GM18499 (cell line): Measurements from ENCODE around the gene GPER1.
"Not testable (repeated sequence)": the region's sequence is repeated elsewhere in the genome, so short reads cannot be mapped to it uniquely, and the experiment has no call there.

ENCODE experiments used
- ATAC-seq: cut with Tn5 transposase; IDR thresholded peaks from one replicate; pipeline ENCODE4 v1.9.1; 2021; ENCODE audit warnings: moderate number of reproducible peaks; ENCODE audit not compliant: insufficient read depth, unreplicated experiment

Gene GPER1

DNA sequence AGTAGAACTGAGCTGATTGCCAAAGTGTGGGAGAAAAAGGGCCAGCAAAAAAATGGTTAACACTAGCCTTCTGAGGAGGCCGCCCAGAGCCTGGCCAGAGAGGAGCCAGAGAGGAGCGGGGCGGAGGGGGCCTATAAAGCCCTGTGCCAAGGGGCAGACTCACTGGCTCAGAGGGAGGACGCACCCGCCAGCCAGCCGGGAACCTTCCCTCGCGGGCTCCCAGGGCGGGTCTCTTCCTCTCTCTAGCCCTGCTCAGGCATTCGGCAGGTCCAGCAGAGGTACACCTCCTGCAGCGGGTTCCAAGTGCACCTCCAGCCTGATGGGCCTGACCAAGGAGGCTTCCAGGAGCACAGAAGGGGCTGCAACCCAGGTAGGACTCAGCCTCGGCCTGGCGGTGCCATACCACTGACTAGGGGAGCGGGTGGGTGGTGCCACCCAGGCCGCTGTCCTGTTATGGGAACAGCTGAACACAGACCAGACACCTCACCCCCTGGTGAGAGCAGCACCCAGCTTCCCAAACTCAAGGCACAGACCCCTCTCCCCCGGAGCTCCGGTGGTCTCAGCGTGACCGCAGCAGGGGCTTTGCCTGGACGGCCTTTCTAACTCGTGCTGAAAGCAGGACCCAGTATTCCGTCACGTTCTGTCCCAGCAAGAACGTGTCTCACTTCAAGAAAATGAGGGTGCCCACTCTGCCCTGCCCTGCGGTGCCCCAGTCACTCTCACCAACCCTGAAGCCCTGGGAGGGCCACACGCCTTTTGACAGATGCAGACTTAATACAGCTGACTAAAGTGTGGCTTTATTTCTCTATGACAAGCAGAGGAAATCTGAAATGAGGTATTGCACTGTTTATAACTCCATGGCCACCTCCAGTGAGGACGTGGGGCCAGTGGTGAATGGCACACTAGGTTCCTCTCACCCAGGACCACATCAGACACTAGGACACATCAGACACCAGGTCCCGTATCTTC is at the start of gene GPER1:
TSS of gene GPER1 (plus strand) at position 162 of the 969 bp plus-strand sequence. CDS start 3,616 bp downstream, outside the sequence.
- ATAC-seq: no peak

DNA sequence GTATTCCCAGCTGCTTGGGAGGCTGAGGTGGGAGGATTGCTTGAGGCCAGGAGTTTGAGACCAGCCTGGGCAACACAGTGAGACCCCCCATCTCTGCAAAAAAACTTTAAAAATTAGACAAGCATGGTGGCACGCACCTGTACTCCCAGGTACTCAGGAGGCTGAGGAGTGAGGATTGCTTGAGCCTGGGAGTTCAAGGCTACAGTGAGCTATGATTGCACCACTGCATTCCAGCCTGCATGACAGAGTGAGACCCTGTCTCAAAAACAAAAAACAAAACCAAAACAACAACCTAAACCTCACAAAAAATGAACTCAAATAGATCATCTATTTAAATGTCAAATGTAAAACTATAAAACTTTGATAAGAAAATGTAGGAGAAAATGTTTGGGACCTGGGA is 47.7 kb upstream of the GPER1 start:
- not testable (repeated sequence) for ATAC-seq

DNA sequence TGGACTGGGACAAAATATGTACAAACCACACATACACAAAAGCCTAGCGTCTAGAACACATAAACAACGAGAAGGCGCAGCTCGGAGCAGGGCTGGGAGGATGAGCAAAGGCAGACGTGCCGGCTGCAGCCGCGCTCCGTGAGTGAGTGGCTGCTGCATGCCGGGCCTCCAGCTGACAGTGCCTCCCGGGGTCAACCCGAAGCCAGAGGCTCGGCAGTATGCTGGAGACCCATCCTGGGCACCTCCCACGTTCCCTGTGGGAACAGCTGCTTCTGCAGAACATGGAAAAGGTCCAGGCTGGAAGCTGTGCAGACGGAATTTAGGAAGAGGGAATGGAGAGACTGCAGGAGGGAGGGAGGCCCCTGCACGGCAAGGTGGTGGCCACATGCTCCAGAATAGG is 47.1 kb upstream of the GPER1 start:
- ATAC-seq: no peak

DNA sequence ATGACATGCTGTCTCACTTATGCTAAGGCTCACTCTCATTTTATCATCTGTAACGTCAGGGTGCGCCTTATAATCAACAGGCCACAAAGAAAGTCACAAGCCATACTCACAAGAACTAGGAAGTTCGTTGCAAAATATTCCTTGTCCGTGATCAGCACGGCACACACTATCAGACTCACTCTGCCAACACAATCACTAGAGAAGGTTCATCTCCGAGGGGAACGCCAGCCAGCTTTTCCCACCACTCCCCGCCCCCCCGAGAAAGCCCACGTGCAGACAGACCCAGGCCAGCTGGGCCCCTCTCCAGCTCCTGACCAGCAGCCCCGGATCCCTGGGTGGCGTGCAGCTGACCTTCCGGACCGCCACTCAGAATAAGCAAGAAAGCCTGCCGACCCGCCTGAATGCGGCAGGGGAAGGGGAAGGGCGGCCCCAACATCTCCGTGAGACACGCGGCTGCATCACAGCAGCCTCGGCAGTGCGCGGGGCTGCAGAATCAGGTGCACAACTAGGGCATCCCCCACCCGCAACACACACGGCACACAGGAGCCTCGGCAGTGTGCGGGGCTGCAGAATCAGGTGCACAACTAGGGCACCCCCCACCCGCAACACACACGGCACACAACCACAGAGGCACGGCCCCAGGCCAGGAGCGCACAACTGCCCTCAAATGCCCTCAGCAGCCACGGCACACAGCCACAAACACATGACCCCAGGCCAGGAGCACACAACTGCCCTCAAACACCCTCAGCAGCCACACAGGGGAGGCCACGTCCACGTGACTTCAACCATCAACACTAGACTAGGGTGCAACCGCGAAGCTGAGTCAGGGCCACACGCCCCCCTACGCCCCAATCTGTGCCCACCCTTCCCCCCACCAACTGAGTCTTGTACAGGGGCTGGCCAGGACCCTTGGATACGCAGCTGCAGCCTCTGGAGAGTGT is 46.1 kb upstream of the GPER1 start:
- no peak for ATAC-seq

DNA sequence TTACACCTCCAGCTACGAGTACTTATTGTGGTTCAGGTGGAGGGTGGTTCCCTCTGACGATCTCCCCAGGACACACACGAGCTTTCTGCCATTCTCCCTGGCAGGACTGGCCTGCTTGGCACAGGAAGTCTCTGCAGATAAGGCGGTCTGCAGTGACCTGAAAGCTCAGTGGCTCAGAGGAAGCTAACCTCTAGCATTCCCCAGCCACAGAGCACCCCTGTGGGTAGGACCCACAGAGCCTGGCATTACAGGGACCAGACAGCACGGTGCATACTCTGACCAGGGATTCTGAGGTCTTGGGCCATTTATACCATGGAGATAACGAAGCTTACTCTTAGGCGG is 45.5 kb upstream of the GPER1 start:
- no peak for ATAC-seq

DNA sequence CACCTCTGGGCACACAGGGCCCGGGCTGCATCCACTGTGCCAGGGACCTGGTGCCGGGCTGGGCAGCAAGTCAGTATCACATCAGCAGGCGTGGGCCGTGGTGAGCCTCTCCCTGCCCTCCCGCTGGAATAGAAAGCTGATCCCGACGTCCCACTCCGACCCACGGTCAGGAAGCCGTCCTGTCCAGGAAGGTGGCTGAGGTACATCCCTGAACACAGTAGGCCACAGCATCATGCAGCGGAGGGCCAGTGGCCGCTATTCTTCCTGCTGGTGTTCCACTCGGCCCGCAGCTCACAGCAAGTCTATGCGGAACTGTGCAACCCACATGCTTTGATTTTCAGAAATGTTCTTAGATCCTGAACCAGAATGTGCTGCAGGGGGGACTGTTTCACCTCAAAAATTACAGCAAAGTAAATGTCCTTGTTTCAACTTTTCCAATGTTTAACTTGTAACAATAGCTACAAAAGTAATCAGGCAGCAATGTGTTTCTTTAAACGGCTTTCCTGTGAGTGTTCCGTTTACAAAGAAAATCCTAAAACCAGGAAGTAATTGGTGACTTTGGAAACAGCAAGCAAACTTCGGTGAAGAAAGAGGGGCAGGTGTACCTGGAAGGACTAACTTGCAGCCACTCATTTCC is 44.2 kb upstream of the GPER1 start:
- no peak for ATAC-seq

DNA sequence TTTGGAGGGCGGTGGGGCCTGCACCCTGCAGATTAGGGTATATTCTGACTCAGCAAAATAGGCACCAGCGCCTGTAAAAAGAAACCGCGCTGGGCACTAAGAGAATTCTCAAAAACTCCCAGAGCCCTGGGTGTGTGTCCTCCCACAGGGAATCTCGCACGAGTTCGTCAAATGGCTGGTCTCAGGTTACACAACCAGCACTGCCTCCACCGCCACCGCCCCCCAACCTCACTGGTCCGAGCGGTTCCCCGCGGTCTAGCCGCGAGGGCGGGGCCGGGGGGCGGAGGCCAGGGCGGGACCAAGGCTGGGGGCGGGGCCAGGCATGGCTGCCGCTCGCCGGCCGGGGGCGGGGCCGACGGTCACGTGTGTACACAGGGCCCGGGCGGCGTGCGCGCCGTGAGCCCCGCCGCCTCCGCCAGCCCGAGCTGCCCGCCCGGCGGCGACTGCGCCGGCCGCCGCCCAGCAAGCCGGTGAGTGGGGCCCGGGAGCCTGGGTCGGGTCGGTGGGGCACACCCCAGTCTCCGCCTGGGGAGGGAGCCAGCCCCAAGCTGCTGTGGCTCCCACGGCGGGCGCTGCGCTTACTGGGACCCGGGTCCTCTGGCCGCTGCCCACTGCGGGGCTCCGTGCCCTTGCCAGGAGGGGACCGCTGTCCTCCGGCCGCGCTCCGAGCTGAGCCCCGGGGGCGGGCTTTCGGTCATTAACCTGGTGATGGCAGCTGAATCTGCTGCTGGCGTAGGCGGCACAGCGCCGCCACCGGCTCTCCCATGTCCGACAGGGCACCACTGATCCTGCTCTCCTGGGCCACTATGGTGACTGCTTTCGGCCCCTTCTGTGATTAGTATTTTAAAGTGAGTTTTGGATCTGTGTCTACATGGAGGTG is 43.5 kb upstream of the GPER1 start, which contains the start of gene GPR146:
TSS of gene GPR146 (plus strand) at position 358 of the 880 bp plus-strand sequence. CDS start 12,970 bp downstream, outside the sequence.
- peak; percentile 52 for ATAC-seq

DNA sequence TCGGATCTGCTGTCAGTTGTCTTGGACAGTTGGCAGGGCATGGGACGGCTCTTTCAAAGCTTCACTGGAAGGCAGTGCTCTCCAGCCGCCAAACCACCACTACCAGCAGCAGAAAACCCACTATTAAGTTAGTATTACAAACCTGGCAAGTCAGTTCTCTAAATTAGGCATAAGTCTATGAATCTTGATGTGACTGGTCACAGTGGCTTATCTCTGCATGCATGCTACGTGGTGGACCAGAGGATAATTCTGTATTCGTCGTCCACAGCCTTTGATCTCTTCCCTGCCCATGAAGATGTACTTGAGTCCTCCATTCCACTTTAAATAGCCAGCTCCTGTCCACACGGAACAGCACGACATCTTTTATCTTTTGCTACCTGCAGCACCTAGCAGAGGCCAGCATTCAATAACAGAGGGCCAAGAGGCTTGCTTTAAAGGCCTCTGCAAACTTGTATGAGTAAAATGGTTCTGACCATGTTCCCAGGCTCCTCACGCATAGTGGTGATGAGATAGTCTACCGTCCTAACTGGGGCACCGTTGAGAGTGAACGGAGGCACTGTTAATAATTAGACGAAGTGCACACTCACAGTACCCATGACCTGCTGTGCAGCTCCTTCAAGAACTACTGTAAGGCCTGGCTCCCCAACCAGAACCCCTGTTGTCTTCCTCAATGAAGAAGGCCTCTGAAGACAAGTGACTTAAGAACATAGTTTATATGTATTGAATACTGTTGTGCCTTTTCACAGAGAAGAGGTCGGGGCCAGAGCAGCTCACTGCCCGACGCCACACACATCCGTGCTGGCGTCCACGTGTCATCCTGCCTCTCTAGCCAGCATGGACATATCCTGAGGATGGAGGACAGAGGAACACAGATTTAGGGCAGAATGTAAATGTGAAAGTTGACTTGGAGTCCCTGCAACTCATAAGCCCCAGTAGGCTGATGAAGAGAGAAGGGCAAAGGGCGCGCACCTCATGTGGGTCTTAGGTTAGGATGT is 42.5 kb upstream of the GPER1 start:
- ATAC-seq: no peak

DNA sequence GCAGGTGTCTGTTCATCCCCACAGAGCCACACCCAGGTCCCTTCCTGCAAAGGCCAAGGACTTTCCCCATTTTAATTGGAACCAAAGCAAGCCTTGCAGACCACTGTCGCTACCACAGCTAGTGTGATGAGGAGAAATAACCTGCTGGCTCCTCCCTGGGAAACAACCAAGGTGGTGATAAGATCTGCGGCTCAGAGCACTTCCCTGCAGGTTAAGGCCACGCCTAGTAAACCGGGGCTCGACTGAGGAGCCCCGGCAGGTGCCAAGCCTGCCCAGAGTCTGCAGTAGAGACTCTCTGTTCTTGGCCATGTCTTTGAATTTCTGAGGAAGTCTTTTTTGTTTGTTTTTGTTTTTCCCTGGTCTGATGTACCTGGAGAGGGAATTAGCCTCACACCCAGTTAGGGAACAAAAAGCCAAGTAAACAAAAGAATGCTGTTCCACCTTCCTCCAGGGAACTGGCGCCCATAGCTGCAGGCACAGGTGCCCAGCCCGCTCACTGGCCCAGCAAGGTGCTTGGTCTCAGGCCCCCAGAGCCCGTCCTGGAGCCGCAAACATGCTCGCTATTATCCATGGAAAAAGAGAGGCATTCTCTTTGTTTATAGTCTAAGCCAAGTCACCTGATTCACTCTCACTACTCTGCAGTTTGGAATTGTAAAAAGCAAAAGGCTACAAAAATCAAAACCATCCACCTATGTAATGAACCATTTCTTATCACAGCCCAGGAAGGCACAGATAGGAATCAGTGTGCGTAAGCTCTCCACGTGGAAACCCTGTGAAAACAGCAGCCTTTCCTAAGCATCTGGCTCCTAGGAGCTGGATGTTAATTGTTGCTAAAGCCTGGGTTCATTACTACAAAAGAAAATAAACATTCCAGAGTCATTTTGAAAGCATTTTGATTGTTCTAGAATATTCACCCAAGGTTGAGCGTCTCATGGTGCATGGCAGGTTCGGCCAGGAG is 40.9 kb upstream of the GPER1 start:
- ATAC-seq: no peak

DNA sequence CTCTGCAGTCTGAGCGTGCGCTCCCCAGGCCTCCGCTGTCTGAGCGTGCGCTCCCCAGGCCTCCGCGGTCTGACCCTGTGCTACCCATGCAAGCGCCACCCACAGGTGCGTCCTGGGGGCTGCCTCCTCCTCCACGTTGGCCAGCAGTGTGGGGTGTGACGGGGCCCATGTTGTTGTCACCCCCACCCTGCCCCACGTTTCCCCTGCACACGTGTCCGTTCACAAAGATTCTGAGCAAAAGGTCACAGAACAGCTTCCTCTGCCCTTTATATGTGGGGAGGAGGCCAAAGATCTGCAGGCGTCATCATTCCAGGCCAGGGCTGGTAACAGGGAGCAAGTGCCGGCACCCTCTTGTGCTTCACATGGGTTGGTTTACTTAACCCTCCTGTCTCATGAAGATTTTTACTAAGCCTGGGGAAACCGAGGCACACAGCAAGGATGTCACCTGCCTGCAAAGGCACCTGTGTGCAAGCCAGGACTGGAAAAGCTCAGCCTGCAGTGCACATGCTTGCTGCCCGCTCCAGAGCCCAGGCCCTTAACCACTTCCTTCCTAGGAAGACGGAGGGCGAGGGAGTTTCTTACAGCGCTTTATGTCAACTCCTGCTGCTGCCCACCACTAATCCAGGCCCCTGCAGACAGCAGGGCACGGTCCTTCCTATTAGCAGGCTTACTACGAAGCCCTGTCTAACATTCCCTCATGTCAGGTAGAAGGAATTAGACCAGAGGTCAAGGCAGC is 38.7 kb upstream of the GPER1 start:
- ATAC-seq: no peak

DNA sequence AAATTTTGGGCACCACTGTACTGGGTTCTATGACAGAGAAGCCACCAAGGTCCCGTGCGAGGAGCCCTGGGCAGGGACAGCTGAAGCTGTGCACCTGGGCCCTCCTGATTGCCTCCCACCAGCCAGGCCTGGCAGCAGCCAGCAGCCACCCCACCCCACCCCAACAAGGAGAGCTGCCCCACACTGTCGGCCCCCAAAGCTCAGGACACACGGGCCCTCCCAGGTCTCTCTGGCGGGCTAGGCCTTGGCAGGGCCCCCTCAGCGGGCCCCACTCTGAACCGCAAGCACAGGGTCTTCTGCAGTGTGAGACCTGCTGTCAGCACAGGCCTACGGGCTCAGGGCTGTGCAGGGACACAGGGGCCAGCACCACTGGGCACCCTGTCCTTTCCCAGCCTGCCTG is 38.1 kb upstream of the GPER1 start:
- no peak for ATAC-seq

DNA sequence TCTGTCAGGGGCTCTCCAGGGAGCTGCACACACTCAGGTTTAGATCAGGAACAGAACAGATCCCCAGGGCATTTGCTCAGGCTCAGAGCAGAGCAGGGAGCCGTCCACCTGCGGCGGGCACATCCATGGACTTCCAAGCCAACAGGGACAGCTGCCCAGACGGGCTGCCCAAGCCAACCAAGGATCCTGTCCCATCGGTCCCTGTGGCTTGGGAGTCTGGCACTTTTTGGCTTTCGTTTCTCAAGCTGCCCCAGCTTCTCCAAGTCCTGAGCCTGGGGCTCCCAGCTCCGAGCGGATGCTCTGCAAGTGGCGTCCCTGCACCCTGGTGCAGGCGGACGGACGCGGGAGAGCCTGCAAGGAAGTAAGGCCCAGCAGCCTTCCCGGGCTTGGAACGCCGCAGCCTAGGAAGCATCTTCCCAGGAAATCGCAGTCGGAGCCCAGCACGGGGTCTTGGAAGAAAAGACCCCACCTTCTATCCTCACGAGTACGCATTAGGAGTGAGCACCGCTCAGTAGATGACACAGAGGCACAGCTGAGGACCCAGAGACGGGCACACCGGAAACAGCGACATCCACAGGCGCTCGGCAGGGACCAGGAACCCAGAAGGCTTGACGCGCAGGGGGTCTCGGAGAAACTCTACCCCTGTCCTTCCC is 37.5 kb upstream of the GPER1 start:
- ATAC-seq: no peak

DNA sequence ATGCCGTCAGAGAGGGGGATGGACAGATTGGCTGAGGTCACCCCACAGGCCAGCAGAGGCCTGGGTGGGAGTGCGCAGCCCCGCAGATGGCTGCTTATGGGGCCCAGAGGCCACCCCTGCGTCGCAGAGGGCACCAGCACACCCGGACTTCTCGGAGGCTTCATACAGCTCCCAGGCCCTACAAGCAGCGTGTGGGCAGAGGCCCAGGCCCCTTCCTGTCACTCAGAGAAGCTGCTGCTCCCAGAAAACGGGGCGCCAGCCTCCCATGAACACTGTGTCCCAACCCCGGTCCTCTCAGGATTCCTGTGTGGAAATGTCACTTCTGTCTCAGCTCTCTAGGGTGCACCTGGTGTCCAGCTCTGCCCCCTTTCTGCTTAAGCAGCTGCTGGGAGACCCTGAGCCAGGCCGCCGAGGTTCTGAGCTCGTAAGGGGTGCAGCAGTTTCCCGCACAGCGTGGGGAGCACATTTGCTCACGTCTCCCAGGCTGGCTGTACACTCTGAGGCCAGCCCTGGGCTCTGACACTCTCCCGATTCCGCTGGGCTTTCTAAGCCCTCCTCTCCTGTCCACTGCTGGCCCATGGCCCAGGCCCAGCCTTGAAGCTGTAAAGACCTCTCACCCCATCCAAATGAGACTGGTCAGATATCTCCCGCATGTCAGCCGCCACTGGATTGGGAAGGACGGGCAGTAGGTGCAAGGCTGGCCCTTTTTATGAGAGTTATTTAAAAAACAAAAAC is 36.8 kb upstream of the GPER1 start:
- no peak for ATAC-seq

DNA sequence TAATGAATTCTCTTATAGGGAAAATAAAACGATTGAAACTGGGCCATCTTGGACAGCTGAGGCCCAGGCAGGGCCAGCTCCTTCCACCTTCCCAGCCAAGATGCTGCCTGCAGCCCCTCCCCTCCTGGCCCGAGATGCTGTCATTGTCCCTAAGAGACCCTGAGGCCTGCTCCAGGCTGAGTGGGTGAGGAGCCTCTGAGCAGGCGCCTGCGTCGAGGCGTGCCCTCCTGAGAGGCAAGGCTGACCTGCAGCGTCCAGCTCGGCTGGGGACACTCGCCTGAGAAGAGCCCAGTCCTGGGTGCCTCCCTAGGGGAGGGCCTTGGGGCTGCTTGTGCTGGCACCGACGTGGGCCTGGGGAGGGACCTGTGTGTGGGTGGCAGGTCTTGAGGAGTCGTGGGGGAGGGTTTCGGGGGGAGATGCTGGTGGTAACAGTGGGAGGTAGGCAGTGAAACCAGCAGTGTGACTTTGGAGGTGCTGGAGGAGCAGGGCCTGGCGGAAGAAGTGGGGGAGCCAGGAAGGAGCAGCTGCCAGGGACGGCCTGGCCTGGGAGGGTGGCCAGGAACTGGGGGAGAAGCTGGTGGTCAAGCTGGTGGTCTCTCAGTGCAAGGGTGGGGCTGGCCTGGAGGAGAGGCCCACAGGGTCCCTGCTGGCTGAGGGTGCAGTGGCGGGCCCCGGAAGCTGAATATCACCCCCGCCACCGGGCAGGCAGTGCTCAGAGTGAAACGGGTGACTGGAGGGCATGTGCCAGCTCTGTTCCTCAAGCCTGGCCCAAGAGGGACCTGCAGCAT is 35.7 kb upstream of the GPER1 start:
- ATAC-seq: no peak

DNA sequence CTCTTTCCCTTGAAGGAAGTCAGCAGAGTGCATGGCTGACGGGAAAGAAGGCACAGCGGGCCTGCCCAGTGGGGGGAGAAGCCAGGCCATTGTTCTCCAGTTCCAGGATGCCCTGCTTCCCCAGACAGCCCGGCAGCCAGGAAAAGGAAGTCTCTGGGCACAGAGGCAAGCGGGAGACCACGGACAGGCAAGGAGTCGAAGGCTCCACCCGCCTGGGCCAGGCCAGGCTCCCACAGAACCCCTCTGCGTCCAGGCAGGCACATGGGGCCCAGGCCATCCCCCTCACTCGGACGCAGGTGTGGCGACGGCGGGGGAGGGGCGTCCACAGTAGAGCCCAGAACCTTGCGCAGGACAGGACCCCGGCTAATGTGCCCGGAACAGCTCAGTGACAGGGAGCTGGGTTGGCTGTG is 34.9 kb upstream of the GPER1 start:
- no peak for ATAC-seq
